Measurements from ENCODE around the gene BCL2L13.

DNA sequence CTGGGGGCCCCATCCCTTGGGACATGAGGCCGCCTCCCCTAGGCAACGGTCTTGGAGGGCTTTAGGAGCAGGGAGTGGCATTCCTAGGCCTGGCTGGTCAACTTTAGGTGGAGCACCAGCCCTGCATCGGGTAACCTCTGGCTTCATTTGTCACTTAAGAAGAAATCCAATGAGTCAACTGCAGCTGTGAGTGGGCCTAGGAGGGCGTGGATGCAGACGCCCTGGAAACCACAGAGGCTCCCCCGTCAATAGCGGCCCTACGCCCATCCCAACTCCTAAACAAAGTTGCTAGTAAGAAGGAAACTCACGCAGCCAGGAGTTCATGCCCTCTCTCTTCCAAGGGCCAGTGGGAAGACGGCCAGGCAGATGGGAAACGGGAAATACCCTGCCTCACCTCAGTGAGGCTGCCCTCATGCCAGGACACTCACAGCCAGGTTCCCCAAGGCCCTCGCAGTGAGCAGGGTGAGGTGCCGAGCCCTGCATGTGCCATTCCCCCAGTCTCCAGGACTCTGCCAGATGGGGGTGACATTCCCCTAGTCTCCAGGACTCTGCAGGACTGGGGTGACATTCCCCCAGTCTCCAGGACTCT lies 114.9 kb downstream of the BCL2L13 start:
- TF ChIP-seq, protein P1, sequence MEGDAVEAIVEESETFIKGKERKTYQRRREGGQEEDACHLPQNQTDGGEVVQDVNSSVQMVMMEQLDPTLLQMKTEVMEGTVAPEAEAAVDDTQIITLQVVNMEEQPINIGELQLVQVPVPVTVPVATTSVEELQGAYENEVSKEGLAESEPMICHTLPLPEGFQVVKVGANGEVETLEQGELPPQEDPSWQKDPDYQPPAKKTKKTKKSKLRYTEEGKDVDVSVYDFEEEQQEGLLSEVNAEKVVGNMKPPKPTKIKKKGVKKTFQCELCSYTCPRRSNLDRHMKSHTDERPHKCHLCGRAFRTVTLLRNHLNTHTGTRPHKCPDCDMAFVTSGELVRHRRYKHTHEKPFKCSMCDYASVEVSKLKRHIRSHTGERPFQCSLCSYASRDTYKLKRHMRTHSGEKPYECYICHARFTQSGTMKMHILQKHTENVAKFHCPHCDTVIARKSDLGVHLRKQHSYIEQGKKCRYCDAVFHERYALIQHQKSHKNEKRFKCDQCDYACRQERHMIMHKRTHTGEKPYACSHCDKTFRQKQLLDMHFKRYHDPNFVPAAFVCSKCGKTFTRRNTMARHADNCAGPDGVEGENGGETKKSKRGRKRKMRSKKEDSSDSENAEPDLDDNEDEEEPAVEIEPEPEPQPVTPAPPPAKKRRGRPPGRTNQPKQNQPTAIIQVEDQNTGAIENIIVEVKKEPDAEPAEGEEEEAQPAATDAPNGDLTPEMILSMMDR (IDR thresholded peaks at IDR 0.05) = no peak
- no peak for TF ChIP-seq POLR2A (IDR thresholded peaks at IDR 0.05)
